HCT116 (cell line): ENCODE results near the gene VPS35. TPM values are rescaled to one million over a fixed set of nuclear protein-coding genes. Genes with fewer than 3 reads are reported as not detected.

ENCODE experiments used
- ATAC-seq: fragments of 200-7000 bp; cut with Tn5 transposase; 2 replicates; pipeline ENCODE4 v1.9.1; 2020; ENCODE audit warnings: mild to moderate bottlenecking, moderate library complexity
- BruUV-seq: library from RNA; stranded (reverse); fragments of 400-500 nt; replicated peaks from 2 replicates; lab custom pipeline; 2021; lab: Mats Ljungman, UMichigan
- CTCF ChIA-PET: fragments of 300-600 bp; sonication (Branson Sonifier 250); formaldehyde crosslinking; loops from one replicate; lab custom pipeline; 2021; ENCODE audit warnings: antibody characterized with exemption; lab: Charles Lee
- POLR2A ChIA-PET: fragments of 300-600, 350-600 bp; sonication (Branson Sonifier 250); formaldehyde crosslinking; loops from one replicate; lab custom pipeline; 2021; ENCODE audit warnings: antibody characterized with exemption; lab: Charles Lee
- RAD21 ChIA-PET, 2 experiments: fragments of 300-600 bp; sonication (Branson Sonifier 250); formaldehyde crosslinking; loops; one replicate each; lab custom pipeline; 2023; ENCODE audit warnings: low total read pairs in 2 of 2; ENCODE audit not compliant: uncharacterized antibody in 2 of 2, unreplicated experiment in 2 of 2, low non-redundant PET in 1 of 2; lab: Charles Lee
- DNase-seq: peaks from one replicate; pipeline ENCODE4 v3.0.0-alpha.2; 2010; ENCODE audit warnings: low read depth, low spot score
- H2AFZ ChIP-seq: fragments of 200-600 bp; shearing (Covaris generic), sonication (generic); 2 replicates; pipeline ENCODE4 v1.6.1; 2017; ENCODE audit warnings: low read depth, mixed run types, mixed read lengths, antibody characterized with exemption, low read length; ENCODE audit not compliant: poor library complexity, severe bottlenecking
- H3K27ac ChIP-seq: 2 replicates; pipeline ENCODE4 v1.5.1; 2012; ENCODE audit warnings: low read depth, low read length
- H3K27me3 ChIP-seq: fragments of 200-600 bp; sonication (generic); 2 replicates; pipeline ENCODE4 v1.6.1; 2016; ENCODE audit warnings: mixed run types, low read length, mixed read lengths; ENCODE audit not compliant: insufficient read depth
- H3K36me3 ChIP-seq, 2 experiments: fragments of 200-500 bp in 1 of 2; fragments of 200-600 bp in 1 of 2; sonication (Bioruptor generic) in 1 of 2; sonication (generic) in 1 of 2; 2 replicates each; pipeline versions ENCODE4 v1.5.1 to v1.6.1; 2014 to 2016; ENCODE audit warnings: low read length in 2 of 2, inconsistent platforms in 1 of 2, mixed read lengths in 1 of 2, mixed run types in 1 of 2; ENCODE audit not compliant: insufficient read depth in 2 of 2, control insufficient read depth in 1 of 2
- H3K4me1 ChIP-seq, 2 experiments: fragments of 200-600 bp in 1 of 2; sonication (generic) in 1 of 2; 2 replicates each; pipeline versions ENCODE4 v1.5.1 to v1.6.1; 2012 to 2017; ENCODE audit warnings: low read length in 2 of 2, inconsistent platforms in 1 of 2, mild to moderate bottlenecking in 1 of 2, mixed read lengths in 1 of 2, mixed run types in 1 of 2, moderate library complexity in 1 of 2; ENCODE audit not compliant: insufficient read depth in 2 of 2, control insufficient read depth in 1 of 2
- H3K4me2 ChIP-seq: fragments of 200-600 bp; sonication (generic); 2 replicates; pipeline ENCODE4 v1.6.1; 2017; ENCODE audit warnings: mixed run types, low read length, mixed read lengths
- H3K4me3 ChIP-seq, 2 experiments: fragments of 200-600 bp in 1 of 2; sonication (generic) in 1 of 2; replicated peaks in 1 of 2; 2 replicates each; pipeline ENCODE4 v1.5.1; 2011 to 2016; ENCODE audit warnings: low read length in 2 of 2, control low read depth in 1 of 2, low read depth in 1 of 2, mild to moderate bottlenecking in 1 of 2, mixed read lengths in 1 of 2, mixed run types in 1 of 2
- H3K79me2 ChIP-seq: fragments of 200-600 bp; sonication (generic); 2 replicates; pipeline ENCODE4 v1.6.1; 2017; ENCODE audit warnings: mild to moderate bottlenecking, mixed run types, low read length, moderate library complexity, mixed read lengths; ENCODE audit not compliant: insufficient read depth
- H3K9ac ChIP-seq: fragments of 200-600 bp; sonication (generic); 2 replicates; pipeline ENCODE4 v1.6.1; 2016; ENCODE audit warnings: low read length, mixed read lengths
- H3K9me2 ChIP-seq: fragments of 200-600 bp; sonication (generic), shearing (Covaris generic); 2 replicates; pipeline ENCODE4 v1.6.1; 2017; ENCODE audit warnings: mixed run types, mild to moderate bottlenecking, moderate library complexity; ENCODE audit not compliant: insufficient read depth
- H3K9me3 ChIP-seq, 2 experiments: fragments of 200-500 bp in 1 of 2; fragments of 200-600 bp in 1 of 2; sonication (Bioruptor generic) in 1 of 2; sonication (generic) in 1 of 2; 2 replicates each; pipeline ENCODE4 v1.6.1; 2014 to 2017; ENCODE audit warnings: low read length in 2 of 2, mixed read lengths in 2 of 2, inconsistent platforms in 1 of 2, low read depth in 1 of 2, mild to moderate bottlenecking in 1 of 2, mixed run types in 1 of 2, moderate library complexity in 1 of 2; ENCODE audit not compliant: control insufficient read depth in 1 of 2, insufficient read depth in 1 of 2
- H4K20me1 ChIP-seq: fragments of 200-600 bp; sonication (generic), shearing (Covaris generic); 2 replicates; pipeline ENCODE4 v1.6.1; 2017; ENCODE audit warnings: mixed run types, mild to moderate bottlenecking, moderate library complexity; ENCODE audit not compliant: insufficient read depth
- CBX3 ChIP-seq: IDR thresholded peaks from 2 replicates; pipeline ENCODE4 v1.6.1; 2012; ENCODE audit warnings: low read depth
- CEBPB ChIP-seq: IDR thresholded peaks from 2 replicates; pipeline ENCODE4 v1.6.1; 2012; ENCODE audit warnings: low read depth
- EGR1 ChIP-seq: IDR thresholded peaks from 2 replicates; pipeline ENCODE4 v1.6.1; 2012; ENCODE audit warnings: low read depth
- EZH2 ChIP-seq: fragments of 200-600 bp; sonication (generic); IDR thresholded peaks from 2 replicates; pipeline ENCODE4 v1.6.1; 2017; ENCODE audit warnings: antibody characterized with exemption, mixed run types
- EZH2phosphoT487 ChIP-seq: fragments of 200-600 bp; IDR thresholded peaks from 2 replicates; pipeline ENCODE4 v1.6.1; 2018; ENCODE audit warnings: antibody characterized with exemption, borderline replicate concordance
- FOSL1 ChIP-seq: IDR thresholded peaks from 2 replicates; pipeline ENCODE4 v1.6.1; 2012; ENCODE audit warnings: low read depth
- JUND ChIP-seq: IDR thresholded peaks from 2 replicates; pipeline ENCODE4 v1.6.1; 2012
- POLR2A ChIP-seq: IDR thresholded peaks from 2 replicates; pipeline ENCODE4 v1.7.0; 2011; ENCODE audit warnings: borderline replicate concordance; ENCODE audit not compliant: insufficient read depth, insufficient read length; ENCODE audit errors: extremely low read depth
- POLR2AphosphoS5 ChIP-seq: IDR thresholded peaks from 2 replicates; pipeline ENCODE4 v1.6.1; 2011; ENCODE audit warnings: mild to moderate bottlenecking, low read depth, low read length, moderate library complexity
- RAD21 ChIP-seq: IDR thresholded peaks from 2 replicates; pipeline ENCODE4 v1.6.1; 2012; ENCODE audit warnings: low read depth, mild to moderate bottlenecking
- SIN3A ChIP-seq: IDR thresholded peaks from 2 replicates; pipeline ENCODE4 v1.6.1; 2012; ENCODE audit warnings: low read depth
- SP1 ChIP-seq: IDR thresholded peaks from 2 replicates; pipeline ENCODE4 v1.6.1; 2012; ENCODE audit warnings: low read depth
- SRF ChIP-seq: IDR thresholded peaks from 2 replicates; pipeline ENCODE4 v1.6.1; 2012; ENCODE audit warnings: low read depth
- TCF7L2 ChIP-seq: IDR thresholded peaks from 2 replicates; pipeline ENCODE4 v1.7.0; 2011; ENCODE audit warnings: borderline replicate concordance, inconsistent platforms; ENCODE audit not compliant: insufficient read depth, insufficient read length; ENCODE audit errors: extremely low read depth
- YY1 ChIP-seq: IDR thresholded peaks from 2 replicates; pipeline ENCODE4 v1.6.1; 2011; ENCODE audit warnings: low read length, low read depth, moderate library complexity, mild to moderate bottlenecking; ENCODE audit not compliant: insufficient replicate concordance; ENCODE audit errors: extremely low read depth
- ZFX ChIP-seq: fragments of 450-650 bp; IDR thresholded peaks from 2 replicates; pipeline ENCODE4 v1.6.1; 2017
- ZNF274 ChIP-seq: fragments of 200-500 bp; sonication (Bioruptor generic); IDR thresholded peaks from 2 replicates; pipeline ENCODE4 v1.6.1; 2014; ENCODE audit warnings: mild to moderate bottlenecking, low read depth, low read length, inconsistent platforms
- intact Hi-C: fragments of 100-400 bp; cut with micrococcal nuclease; formaldehyde crosslinking; loops from 2 replicates; pipeline ENCODE4 v1.10.0; 2022
- total RNA-seq: library from RNA; stranded (reverse); gene quantifications from one replicate; pipeline ENCODE4 v1.2.1, GENCODE V29; 2021; ENCODE audit not compliant: unreplicated experiment
- TF ChIP-seq, protein P1 (sequence below): IDR thresholded peaks from 2 replicates; pipeline ENCODE4 v1.6.1; 2012; ENCODE audit warnings: low read depth
- TF ChIP-seq, protein P2 (sequence below): IDR thresholded peaks from 2 replicates; pipeline ENCODE4 v1.6.1; 2011; ENCODE audit warnings: mild to moderate bottlenecking, low read length, moderate library complexity; ENCODE audit not compliant: insufficient replicate concordance; ENCODE audit errors: extremely low read depth
- TF ChIP-seq, protein P3 (sequence below): IDR thresholded peaks from 2 replicates; pipeline ENCODE4 v1.6.1; 2012
- TF ChIP-seq, protein P4 (sequence below): IDR thresholded peaks from 2 replicates; pipeline ENCODE4 v1.6.1; 2012

VPS35 gene
- total RNA-seq, 1 experiment from 2014 or later = 115 TPM

DNA sequence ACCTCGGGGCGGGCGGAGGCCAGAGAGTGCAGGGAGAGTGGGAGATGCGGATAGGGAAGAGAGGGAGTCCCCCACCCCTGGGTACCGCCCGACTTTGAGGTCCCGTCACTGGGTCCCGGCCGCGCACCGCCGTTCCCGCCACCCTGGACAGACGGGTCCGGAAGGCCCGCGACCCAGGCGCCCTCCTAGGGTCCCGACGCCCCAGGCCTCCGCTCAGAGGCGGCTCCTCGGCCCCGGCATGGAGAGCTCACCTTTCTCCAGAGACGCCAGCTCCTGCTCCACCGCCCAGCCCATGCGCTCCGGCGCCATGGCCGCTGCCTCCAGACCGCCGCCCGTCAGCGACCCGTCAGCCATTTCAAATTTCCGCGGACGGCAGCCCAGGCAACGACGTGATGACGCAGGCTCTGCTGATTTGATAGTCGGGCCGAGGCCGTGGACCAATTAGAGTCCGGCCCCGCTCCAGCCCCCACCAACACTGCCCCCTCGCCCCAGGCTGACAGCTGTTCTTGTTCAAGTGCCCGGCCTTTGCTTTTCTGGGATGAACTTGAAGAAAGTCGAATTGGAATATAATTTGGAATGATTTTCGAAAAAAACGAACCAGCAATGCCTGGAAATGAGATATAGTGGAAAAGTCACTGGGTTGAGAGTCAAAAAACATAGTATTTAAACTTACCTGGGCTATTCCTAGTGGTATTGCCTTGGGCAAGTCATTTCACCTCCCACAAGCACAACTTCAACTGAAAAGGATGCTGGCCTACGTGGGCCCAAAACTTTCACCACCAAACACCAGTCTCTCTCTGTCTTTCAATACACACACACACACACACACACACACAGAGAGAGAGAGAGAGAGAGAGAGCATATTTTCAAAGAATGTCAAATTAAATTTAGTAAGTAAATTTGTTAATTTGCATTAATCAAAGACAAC, 67.7 kb downstream of the VPS35 start, which contains the start of gene SHCBP1:
TSS of gene SHCBP1 (minus strand) at position 374 of the 928 bp plus-strand sequence. CDS start at position 354, 20 bp downstream.
- Histone ChIP-seq H3K9ac (peak within 1 kb of the TSS; percentile 97), H3K4me3 (peak within 1 kb of the TSS; percentile 87 to 98), H3K4me2 (peak within 1 kb of the TSS; percentile 83), H3K27ac (peak within 1 kb of the TSS; percentile 70), H4K20me1 (no peaks in the 10 kb centered on the region), H3K36me3 (peaks cover 9 to 19% of the 10 kb centered on the region in 2 experiments), H3K4me1 (peaks cover 4 to 11% of the 10 kb centered on the region in 2 experiments; a peak in 3 of 4 replicates), H3K79me2 (peaks cover 41% of the 10 kb centered on the region), H3K9me3 (no peaks in the 10 kb centered on the region), H3K27me3 (no peaks in the 10 kb centered on the region), H3K9me2 (no peaks in the 10 kb centered on the region), H2AFZ (peak within 1 kb of the TSS; percentile 96)
- peak; percentile 64 for DNase-seq
- CTCF ChIA-PET = interaction anchor here (0.9 kb wide), 1 partner anchor 8 kb away, joined by 3 read pairs; no protein-coding TSS in a partner anchor
- BruUV-seq = no TSS peak
- RAD21 ChIA-PET = no interaction called here
- ATAC-seq = peak; percentile 96
- POLR2A ChIA-PET = no interaction called here
- intact Hi-C loops = no loop called here
- TF ChIP-seq ZFX = peak; percentile 65; the same call in 1 of the 2 replicates
- no peak for TF ChIP-seq JUND
- no peak for TF ChIP-seq EZH2phosphoT487
- TF ChIP-seq SP1 = no peak; the same call in 1 of the 2 replicates
- TF ChIP-seq, protein P1, sequence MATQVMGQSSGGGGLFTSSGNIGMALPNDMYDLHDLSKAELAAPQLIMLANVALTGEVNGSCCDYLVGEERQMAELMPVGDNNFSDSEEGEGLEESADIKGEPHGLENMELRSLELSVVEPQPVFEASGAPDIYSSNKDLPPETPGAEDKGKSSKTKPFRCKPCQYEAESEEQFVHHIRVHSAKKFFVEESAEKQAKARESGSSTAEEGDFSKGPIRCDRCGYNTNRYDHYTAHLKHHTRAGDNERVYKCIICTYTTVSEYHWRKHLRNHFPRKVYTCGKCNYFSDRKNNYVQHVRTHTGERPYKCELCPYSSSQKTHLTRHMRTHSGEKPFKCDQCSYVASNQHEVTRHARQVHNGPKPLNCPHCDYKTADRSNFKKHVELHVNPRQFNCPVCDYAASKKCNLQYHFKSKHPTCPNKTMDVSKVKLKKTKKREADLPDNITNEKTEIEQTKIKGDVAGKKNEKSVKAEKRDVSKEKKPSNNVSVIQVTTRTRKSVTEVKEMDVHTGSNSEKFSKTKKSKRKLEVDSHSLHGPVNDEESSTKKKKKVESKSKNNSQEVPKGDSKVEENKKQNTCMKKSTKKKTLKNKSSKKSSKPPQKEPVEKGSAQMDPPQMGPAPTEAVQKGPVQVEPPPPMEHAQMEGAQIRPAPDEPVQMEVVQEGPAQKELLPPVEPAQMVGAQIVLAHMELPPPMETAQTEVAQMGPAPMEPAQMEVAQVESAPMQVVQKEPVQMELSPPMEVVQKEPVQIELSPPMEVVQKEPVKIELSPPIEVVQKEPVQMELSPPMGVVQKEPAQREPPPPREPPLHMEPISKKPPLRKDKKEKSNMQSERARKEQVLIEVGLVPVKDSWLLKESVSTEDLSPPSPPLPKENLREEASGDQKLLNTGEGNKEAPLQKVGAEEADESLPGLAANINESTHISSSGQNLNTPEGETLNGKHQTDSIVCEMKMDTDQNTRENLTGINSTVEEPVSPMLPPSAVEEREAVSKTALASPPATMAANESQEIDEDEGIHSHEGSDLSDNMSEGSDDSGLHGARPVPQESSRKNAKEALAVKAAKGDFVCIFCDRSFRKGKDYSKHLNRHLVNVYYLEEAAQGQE = no peak
- no peak for TF ChIP-seq RAD21
- peak; percentile 93 for TF ChIP-seq SIN3A
- no peak for TF ChIP-seq FOSL1
- TF ChIP-seq, protein P2, sequence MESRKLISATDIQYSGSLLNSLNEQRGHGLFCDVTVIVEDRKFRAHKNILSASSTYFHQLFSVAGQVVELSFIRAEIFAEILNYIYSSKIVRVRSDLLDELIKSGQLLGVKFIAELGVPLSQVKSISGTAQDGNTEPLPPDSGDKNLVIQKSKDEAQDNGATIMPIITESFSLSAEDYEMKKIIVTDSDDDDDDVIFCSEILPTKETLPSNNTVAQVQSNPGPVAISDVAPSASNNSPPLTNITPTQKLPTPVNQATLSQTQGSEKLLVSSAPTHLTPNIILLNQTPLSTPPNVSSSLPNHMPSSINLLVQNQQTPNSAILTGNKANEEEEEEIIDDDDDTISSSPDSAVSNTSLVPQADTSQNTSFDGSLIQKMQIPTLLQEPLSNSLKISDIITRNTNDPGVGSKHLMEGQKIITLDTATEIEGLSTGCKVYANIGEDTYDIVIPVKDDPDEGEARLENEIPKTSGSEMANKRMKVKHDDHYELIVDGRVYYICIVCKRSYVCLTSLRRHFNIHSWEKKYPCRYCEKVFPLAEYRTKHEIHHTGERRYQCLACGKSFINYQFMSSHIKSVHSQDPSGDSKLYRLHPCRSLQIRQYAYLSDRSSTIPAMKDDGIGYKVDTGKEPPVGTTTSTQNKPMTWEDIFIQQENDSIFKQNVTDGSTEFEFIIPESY = no peak
- no peak for TF ChIP-seq CEBPB
- no peak for TF ChIP-seq EZH2
- no peak for TF ChIP-seq ZNF274
- TF ChIP-seq TCF7L2 = no peak
- no peak for TF ChIP-seq SRF
- peak; percentile 71 for TF ChIP-seq POLR2AphosphoS5
- TF ChIP-seq CBX3 = no peak
- peak; percentile 88 for TF ChIP-seq YY1
- TF ChIP-seq, protein P3, sequence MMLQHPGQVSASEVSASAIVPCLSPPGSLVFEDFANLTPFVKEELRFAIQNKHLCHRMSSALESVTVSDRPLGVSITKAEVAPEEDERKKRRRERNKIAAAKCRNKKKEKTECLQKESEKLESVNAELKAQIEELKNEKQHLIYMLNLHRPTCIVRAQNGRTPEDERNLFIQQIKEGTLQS = no peak
- TF ChIP-seq, protein P4, sequence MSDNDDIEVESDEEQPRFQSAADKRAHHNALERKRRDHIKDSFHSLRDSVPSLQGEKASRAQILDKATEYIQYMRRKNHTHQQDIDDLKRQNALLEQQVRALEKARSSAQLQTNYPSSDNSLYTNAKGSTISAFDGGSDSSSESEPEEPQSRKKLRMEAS = no peak
- peak; percentile 41 for TF ChIP-seq POLR2A
- no peak for TF ChIP-seq EGR1
